GM18517 (cell line): ENCODE measurements around the gene SPTBN2.

ENCODE experiments used
- ATAC-seq: cut with Tn5 transposase; IDR thresholded peaks from one replicate; pipeline ENCODE4 v1.9.1; 2021; ENCODE audit warnings: mild to moderate bottlenecking, moderate library complexity; ENCODE audit not compliant: unreplicated experiment

SPTBN2 gene

DNA sequence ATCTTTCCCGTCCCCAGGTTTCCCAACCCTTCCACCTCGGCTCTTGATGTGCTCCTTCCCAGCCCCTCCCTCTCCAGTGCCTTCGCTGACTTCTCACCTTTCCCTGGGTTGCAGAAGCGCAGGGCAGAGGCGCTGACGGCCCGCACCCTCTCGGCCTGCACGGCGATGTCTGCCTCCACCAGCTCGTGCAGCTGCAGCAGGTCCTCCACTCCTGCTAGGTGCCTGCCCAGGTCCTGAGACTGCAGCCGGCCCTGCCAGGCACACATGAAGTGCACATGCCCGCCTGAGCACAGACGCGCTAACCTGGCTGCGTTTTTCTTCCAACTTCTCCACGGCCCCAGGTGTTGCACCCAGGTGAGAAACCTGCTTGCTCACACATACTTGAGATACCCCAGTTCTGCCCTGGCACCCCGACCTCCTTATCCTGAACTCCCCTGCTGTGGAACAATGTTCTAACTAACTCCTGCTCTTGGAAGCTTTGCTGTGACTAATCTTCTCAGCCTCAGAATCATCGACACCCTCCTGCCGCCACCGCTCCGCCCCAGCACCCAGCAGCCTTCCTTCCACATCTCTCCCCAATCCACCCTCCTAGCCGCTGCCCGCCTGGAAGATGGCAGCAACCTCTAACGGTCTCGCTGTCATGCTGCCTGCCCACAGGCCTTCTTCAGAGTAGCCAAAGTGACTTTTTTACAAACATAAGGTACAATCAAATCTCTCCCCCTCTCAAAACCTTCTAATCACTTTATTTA, 23.3 kb downstream of the SPTBN2 start:
- ATAC-seq: no peak

GRCh38 chr11:66704659-66705360, 24.2 kb downstream of the SPTBN2 start:
- ATAC-seq: no peak

GRCh38 chr11:66701432-66702240, 27.4 kb downstream of the SPTBN2 start:
- no peak for ATAC-seq

GRCh38 chr11:66700742-66701141, 28.3 kb downstream of the SPTBN2 start:
- no peak for ATAC-seq

- ATAC-seq: no peak
Measured at GRCh38 chr11:66700337-66700736, 28.7 kb downstream of the SPTBN2 start.

- no peak for ATAC-seq
Measured at GRCh38 chr11:66698491-66698890, 30.5 kb downstream of the SPTBN2 start.

DNA sequence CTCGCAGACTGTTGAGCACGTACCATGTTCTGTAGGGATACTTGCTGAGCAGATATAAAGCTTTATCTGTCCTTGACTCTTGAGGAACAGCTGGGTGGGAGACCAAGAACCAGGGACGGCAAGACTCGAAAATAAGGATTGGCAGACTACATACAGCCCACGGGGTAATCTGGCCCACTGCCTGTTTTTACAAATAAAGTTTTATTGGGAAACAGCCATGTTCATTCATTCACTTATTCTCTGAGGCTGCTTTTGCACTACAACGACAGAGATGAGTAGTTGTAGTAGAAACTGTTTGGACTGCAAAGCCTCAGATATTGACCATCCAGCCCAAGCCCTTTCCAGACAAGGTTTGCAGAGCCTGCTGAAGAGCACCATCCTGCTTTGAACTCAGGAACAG, 31.0 kb downstream of the SPTBN2 start:
- ATAC-seq: no peak

GRCh38 chr11:66696146-66696545, 32.9 kb downstream of the SPTBN2 start:
- no peak for ATAC-seq

- ATAC-seq: no peak
Measured at GRCh38 chr11:66694732-66695207, 34.2 kb downstream of the SPTBN2 start.

DNA sequence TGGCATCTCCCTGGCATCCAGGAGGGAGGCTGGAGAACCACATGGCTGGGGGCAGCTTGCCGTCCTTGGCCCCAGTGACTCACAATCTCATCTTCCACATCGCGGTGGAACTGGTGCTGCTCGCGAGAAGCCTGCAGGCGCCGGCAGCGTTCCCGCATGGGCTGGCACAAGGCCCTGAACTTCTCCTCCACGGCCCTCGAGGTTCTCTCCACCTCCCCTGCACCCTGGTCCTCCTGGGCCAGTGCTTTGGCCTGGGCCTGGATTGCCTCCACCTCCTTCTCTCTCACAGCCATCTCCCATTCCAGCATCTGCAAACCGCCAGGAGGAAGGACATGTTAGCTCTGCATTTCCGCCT, 35.0 kb downstream of the SPTBN2 start:
- ATAC-seq: no peak

- ATAC-seq: no peak
Measured at GRCh38 chr11:66693356-66694055, 35.5 kb downstream of the SPTBN2 start.

DNA sequence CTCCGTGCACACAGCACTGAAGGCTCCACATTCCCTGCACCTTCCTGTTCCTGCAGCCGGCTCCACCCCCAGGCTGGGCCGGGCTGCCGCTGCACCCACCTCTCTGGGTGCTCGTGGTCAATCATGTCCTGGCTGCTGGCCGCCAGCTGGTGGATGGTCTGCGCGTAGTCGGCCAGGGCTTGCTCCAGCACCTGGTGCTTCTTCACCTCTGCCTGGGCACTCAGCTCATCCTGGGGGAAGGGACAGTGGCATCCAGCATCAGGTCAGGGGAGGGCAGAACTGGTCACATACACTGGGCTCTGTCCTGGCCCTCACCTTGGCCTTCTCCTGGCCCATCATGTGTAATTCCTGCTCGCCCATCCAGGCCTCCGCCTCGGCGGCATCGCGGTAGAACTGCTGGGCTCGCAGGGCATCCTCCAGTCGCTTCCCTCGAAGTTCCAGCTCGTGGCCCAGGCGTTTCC, 36.1 kb downstream of the SPTBN2 start:
- no peak for ATAC-seq

GRCh38 chr11:66692446-66692845, 36.6 kb downstream of the SPTBN2 start:
- no peak for ATAC-seq

GRCh38 chr11:66691311-66691980, 37.6 kb downstream of the SPTBN2 start:
- no peak for ATAC-seq

DNA sequence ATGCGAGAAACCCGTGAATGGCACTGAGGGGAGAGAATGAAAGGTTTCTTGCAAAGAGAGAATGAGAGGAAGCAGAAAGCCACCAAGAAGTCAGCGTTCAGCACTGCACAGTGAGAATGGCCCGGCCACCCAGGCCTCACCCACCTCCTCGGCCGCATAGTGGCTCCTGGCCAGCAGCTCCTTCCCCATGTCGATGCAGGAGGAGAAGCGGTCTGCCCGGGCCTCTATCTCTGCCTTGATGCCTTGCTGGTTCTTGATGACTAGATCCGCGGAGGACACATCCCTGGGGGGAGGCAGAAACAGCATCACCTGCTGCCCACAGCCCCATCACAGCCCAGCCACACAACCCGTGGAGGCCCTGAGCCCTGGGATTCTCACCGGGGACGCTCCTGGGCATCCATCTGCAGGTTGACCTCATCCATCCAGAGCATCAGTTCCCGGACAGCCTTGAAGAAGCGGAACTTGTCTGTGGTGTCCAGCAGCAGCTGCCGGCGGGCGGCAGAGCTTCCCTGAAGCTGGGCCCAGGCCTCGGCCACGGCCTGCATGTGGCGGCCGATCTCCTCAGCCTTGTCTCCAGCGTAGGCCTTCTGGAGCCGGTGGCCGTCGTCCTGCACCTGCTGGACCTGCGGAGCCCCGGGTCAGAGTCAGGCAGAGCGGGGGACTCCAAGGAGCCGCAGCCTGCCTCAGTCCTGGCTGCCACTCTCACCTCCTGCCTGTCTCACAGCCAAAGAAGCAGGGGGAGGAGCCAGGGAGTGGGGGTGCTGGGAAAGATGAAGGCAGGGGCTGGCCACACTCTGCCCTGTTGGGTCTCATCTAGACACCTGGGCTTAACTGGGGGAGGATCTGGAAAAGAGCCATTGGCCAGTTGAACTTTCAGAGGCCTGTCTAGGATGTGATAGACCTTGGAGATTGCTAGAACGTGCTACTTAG, 39.1 kb downstream of the SPTBN2 start:
- ATAC-seq: no peak

DNA sequence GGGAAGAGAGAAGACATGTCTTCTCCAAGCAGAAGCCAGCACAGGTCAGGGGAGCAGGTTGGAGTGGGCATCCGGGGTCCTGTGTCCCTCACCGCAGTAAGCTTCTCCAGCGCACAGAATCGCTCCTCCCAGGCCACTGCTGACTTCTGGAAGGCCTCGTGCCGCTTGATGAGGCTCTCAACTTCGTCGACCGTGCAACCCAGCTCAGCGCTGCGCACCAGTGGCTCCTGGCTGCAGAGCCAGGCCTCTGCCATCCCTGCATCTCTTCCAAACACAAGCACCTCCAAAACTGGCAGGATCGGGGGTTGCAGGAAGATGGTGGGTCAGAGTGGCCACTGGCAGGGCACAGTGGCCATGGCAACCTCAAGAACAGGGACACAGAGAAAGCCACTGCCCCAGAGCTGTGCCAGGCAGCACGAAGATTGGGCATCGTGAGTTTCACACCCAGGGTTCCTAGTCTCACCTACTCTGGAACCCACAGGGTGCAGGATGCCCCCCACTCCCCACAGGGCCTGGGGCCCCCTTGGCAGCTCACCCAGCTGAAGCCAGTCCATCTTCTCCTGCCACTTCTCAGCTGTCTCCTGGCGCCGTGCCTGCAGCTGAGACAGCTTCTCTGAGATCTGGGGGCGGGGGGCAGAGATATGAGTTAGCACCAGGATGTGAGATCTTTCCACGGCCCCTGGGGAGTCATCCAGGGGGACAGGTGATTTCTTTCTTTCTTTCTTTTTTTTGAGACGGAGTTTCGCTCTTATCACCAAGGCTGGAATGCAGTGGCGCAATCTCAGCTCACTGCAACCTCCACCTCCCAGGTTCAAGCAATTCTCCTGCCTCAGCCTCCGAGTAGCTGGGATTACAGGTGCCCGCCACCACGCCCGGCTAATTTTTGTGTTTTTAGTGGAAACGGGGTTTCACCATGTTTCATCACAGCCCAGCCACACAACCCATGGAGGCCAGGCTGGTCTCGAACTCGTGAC, 40.2 kb downstream of the SPTBN2 start:
- no peak for ATAC-seq

DNA sequence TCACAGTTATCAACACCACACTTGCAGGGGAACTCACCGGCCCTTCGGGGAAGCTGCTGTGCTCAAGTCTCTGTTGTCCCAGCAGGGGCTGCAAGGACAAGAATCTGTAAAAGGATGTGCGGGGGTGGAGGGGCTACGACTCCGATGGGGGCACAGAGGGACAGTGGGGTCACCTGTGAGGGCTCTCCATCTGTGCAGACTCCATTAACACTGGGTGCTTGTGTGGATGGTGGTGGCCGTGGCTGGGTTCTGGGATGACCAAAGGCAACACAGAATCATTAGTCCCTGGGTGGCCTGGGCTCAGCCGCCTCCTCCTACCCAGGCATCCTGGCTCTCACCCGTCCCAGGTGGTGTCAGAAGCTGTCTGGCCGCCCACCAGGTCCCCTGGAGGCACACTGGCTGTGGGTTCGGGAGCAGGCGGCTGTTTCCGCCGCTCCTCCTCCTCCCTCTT, 41.2 kb downstream of the SPTBN2 start:
- no peak for ATAC-seq
